NCI-H2227 (cell line): ENCODE data around the gene ACIN1.
"Not testable (repeated sequence)": the region's sequence is repeated elsewhere in the genome, so short reads cannot be mapped to it uniquely, and the experiment has no call there.

Experiments
- DNase-seq: peaks from one replicate; lab custom pipeline; 2025; ENCODE audit not compliant: unreplicated experiment; lab: John Stamatoyannopoulos, UW

ACIN1 gene

GRCh38 chr14:23123419-23123818, 28.5 kb upstream of the ACIN1 start:
- peak; percentile 72 for DNase-seq

- no peak for DNase-seq
Observed at GRCh38 chr14:23122086-23122485, 27.1 kb upstream of the ACIN1 start.

GRCh38 chr14:23121361-23121771, 26.4 kb upstream of the ACIN1 start:
- DNase-seq, result no peak

- DNase-seq, result peak; percentile 92
Observed at GRCh38 chr14:23120541-23121251, 25.8 kb upstream of the ACIN1 start.

GRCh38 chr14:23119363-23120327, 24.7 kb upstream of the ACIN1 start:
- no peak for DNase-seq

GRCh38 chr14:23118506-23119362, 23.8 kb upstream of the ACIN1 start, which contains the start of gene CEBPE:
Gene CEBPE (minus strand): TSS chr14:23119255. CDS start chr14:23119091, 164 bp downstream.
- no peak for DNase-seq

- DNase-seq, result no peak
Observed at GRCh38 chr14:23117371-23118020, 22.6 kb upstream of the ACIN1 start.

- no peak for DNase-seq
Observed at GRCh38 chr14:23115918-23116317, 21.0 kb upstream of the ACIN1 start.

- DNase-seq, result no peak
Observed at GRCh38 chr14:23115039-23115731, 20.2 kb upstream of the ACIN1 start.

GRCh38 chr14:23114669-23115038, 19.7 kb upstream of the ACIN1 start:
- DNase-seq, result no peak

GRCh38 chr14:23114120-23114458, 19.2 kb upstream of the ACIN1 start:
- DNase-seq, result no peak

GRCh38 chr14:23113431-23114119, 18.6 kb upstream of the ACIN1 start:
- no peak for DNase-seq

GRCh38 chr14:23112359-23113178, 17.6 kb upstream of the ACIN1 start:
- no peak for DNase-seq

GRCh38 chr14:23110579-23111365, 15.8 kb upstream of the ACIN1 start:
- DNase-seq, result no peak

- DNase-seq, result no peak
Observed at GRCh38 chr14:23109769-23110168, 14.8 kb upstream of the ACIN1 start.

- not testable (repeated sequence) for DNase-seq
Observed at GRCh38 chr14:23108169-23108568, 13.2 kb upstream of the ACIN1 start.

- DNase-seq, result not testable (repeated sequence)
Observed at GRCh38 chr14:23107620-23108019, 12.7 kb upstream of the ACIN1 start.

- no peak for DNase-seq
Observed at GRCh38 chr14:23106747-23107045, 11.8 kb upstream of the ACIN1 start.
